ENCODE measurements around the gene LAMC2. TPM values are rescaled to one million over a fixed set of nuclear protein-coding genes. Genes with fewer than 3 reads are reported as not detected.
A peak's percentile ranks its signal among the peaks of the same experiment; 100 is the strongest.

The LAMC2 gene
- total RNA-seq, 1 experiment from 2014 or later: 0.11 TPM

- POLR2A ChIA-PET (ENCODE audit: low non-redundant PET): no interaction called here
Observed at GRCh38 chr1:183226963-183227362, 40.9 kb downstream of the LAMC2 start.

GRCh38 chr1:183227422-183228346 lies 41.6 kb downstream of the LAMC2 start:
- ChIA-PET CTCF (interaction anchor here (0.6 to 2.2 kb wide), 5 partner anchors 8 to 339 kb away, joined by 3 to 19 read pairs (median 4); no protein-coding TSS in a partner anchor), POLR2A (ENCODE audit: low non-redundant PET) (no interaction called here)
- Histone ChIP-seq H3K27me3 (replicated peaks; ENCODE audit: insufficient read depth, low read depth, low read length, poor library complexity) (no peaks in the 10 kb centered on the region), H3K9me3 (ENCODE audit: low read depth, low read length, poor library complexity, severe bottlenecking) (no peaks in the 10 kb centered on the region), H3K4me1 (ENCODE audit: insufficient read depth, low read length, poor library complexity, severe bottlenecking) (no peaks in the 10 kb centered on the region), H3K27ac (ENCODE audit: low read depth, low read length, poor library complexity, severe bottlenecking) (no peak overlapping the region), H3K36me3 (ENCODE audit: insufficient read depth, low read length, poor library complexity, severe bottlenecking) (no peaks in the 10 kb centered on the region), H3K4me3 (ENCODE audit: low read depth, low read length, poor library complexity, severe bottlenecking) (no peak overlapping the region)
- TF ChIP-seq CTCF (conservative IDR thresholded peaks at IDR 0.05; ENCODE audit: low read depth, low read length): peak; percentile 87
- TF ChIP-seq EZH2 (IDR thresholded peaks at IDR 0.05; ENCODE audit: borderline replicate concordance, low read depth, low read length, poor library complexity, severe bottlenecking): no peak
- peak; percentile 82 for DNase-seq (ENCODE audit: low spot score)
- BruUV-seq (replicated peaks): no TSS peak
- intact Hi-C loops (cut with micrococcal nuclease; ENCODE audit: unreplicated experiment): no loop called here

More at GRCh38 chr1:183226963-183227362, 40.9 kb downstream of the LAMC2 start:
- intact Hi-C loops (cut with micrococcal nuclease; ENCODE audit: unreplicated experiment): no loop called here
- Histone ChIP-seq H3K27me3 (replicated peaks; ENCODE audit: insufficient read depth, low read depth, low read length, poor library complexity) (no peaks in the 10 kb centered on the region), H3K4me1 (ENCODE audit: insufficient read depth, low read length, poor library complexity, severe bottlenecking) (no peaks in the 10 kb centered on the region), H3K4me3 (ENCODE audit: low read depth, low read length, poor library complexity, severe bottlenecking) (no peak overlapping the region), H3K27ac (ENCODE audit: low read depth, low read length, poor library complexity, severe bottlenecking) (no peak overlapping the region), H3K9me3 (ENCODE audit: low read depth, low read length, poor library complexity, severe bottlenecking) (no peaks in the 10 kb centered on the region), H3K36me3 (ENCODE audit: insufficient read depth, low read length, poor library complexity, severe bottlenecking) (no peaks in the 10 kb centered on the region)
- DNase-seq (ENCODE audit: low spot score): no peak
- CTCF ChIA-PET: interaction anchor here (1.1 to 2.2 kb wide), 2 partner anchors 264 to 339 kb away, joined by 4 to 19 read pairs; no protein-coding TSS in a partner anchor
- no TSS peak for BruUV-seq (replicated peaks)
- no peak for TF ChIP-seq EZH2 (IDR thresholded peaks at IDR 0.05; ENCODE audit: borderline replicate concordance, low read depth, low read length, poor library complexity, severe bottlenecking)
- TF ChIP-seq CTCF (conservative IDR thresholded peaks at IDR 0.05; ENCODE audit: low read depth, low read length): no peak

DNA sequence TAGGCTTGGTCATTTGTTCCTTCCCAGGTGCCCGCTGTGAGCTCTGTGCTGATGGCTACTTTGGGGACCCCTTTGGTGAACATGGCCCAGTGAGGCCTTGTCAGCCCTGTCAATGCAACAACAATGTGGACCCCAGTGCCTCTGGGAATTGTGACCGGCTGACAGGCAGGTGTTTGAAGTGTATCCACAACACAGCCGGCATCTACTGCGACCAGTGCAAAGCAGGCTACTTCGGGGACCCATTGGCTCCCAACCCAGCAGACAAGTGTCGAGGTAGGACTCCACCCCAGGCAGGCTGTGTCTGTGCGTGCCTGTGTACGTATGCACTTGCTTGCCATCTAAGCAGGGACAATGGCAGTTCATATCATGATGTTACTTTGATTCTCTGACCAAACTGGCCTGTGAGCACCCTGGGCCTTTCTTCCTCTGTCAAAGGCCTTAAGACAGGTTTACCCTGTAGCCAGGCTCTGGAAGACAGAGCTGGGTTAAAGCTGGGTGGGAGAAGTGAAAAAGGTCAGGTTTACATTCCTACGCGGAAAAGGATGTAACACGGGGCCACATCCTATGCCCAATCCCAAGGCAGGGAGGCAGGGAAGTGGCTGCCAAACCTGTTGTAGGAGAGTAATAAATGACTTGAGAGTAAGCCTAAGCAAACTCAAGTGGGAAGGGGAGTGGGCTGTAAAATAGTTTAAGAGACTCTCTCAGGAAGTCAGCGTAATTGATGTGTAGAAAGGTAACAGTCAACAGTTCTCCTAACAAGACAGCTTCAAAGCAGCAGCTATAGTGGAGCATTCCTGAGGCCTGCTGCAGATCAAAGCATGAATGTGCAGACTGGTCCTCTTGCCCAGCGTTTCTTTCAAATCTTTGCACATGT lies 42.5 kb downstream of the LAMC2 start:
- ChIA-PET POLR2A (ENCODE audit: low non-redundant PET) (no interaction called here), CTCF (interaction anchor here (0.9 to 2.2 kb wide), 2 partner anchors 9 to 266 kb away, joined by 3 to 19 read pairs; no protein-coding TSS in a partner anchor)
- intact Hi-C loops (cut with micrococcal nuclease; ENCODE audit: unreplicated experiment): no loop called here
- no peaks in the 10 kb centered on the region for H3K27me3 ChIP-seq (replicated peaks; ENCODE audit: insufficient read depth, low read depth, low read length, poor library complexity)
- DNase-seq (ENCODE audit: low spot score): no peak
- no TSS peak for BruUV-seq (replicated peaks)
- no peaks in the 10 kb centered on the region for H3K4me1 ChIP-seq (ENCODE audit: insufficient read depth, low read length, poor library complexity, severe bottlenecking)
- no peaks in the 10 kb centered on the region for H3K36me3 ChIP-seq (ENCODE audit: insufficient read depth, low read length, poor library complexity, severe bottlenecking)
- TF ChIP-seq EZH2 (IDR thresholded peaks at IDR 0.05; ENCODE audit: borderline replicate concordance, low read depth, low read length, poor library complexity, severe bottlenecking): no peak
- H3K27ac ChIP-seq (ENCODE audit: low read depth, low read length, poor library complexity, severe bottlenecking): no peak overlapping the region
- no peak overlapping the region for H3K4me3 ChIP-seq (ENCODE audit: low read depth, low read length, poor library complexity, severe bottlenecking)
- H3K9me3 ChIP-seq (ENCODE audit: low read depth, low read length, poor library complexity, severe bottlenecking): no peaks in the 10 kb centered on the region

Measured in A673 (cell line).